ENCODE results near the gene SERPINB10.

The SERPINB10 gene

DNA sequence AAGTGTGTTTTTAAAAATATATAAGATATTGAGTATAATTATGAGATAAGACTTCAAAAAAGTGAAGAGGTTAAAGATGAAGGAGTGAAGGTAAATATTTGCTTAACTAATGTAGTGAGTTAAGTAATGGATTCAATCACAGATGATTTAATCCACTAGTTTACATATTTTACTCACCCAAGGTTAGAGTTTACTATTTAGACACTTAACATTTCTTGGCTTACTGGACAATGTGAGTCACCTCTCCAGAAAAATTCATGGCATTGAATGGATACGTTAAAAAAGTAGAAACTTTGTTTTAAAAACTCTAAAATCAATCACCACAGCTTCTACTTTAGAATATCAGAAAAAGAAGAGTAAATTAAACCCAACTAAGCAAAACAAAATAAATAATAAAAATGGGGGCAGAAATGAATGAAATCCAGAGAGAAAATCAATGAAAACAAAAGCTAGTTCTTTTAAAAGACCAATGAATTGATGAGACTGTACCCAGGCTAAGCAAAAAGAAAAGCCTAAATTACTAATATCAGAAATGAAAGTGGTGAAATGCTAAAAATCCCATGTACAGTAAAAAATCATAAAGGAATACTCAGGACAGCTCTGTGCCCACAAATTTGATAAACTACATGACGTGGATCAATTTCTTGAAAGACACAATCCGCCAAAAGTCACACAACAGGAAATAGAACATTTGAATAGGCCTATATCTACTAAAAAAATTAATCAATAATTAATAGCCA is 39.5 kb downstream of the SERPINB10 start:
- DNase-seq = no peak

DNA sequence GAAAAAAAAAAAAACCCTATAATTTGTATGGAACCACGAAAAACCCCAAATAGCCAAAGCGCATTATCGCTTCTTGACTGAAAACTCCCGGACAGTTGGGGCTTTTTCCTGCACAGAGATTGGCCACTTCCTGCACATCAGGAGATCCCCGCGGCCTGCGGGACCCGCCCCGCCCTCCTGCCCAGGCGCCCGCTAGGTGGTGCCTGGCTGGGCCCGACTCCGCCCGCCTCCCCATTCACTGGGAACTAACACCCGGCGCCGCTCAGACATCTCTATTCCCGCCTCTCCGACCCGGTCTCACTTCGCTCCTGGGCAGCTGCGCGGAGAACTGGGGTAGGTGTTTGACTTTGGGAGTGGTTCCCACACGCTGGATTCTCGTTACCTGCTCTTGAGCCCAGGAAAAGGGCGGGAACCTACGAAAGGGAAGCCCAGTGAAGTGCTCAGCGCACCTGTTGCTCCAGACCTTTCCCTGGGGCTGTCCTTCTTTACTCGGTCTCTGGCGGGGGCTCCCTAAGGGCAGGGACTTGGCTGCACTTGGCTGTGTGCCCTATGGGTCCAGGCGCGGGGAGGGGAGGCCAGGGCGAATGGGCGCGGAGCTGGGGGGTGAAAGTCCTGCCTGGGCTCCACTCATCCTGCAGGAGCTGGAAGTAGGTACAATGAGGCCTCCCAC is 41.4 kb downstream of the SERPINB10 start, which contains the start of gene HMSD:
Gene HMSD, plus strand, starts transcription at position 234 of the 670 bp plus-strand sequence. CDS start 4,155 bp downstream, outside the sequence.
- peak in 44 of 56 donors; percentile 6 to 79 (median 39) for DNase-seq

DNA sequence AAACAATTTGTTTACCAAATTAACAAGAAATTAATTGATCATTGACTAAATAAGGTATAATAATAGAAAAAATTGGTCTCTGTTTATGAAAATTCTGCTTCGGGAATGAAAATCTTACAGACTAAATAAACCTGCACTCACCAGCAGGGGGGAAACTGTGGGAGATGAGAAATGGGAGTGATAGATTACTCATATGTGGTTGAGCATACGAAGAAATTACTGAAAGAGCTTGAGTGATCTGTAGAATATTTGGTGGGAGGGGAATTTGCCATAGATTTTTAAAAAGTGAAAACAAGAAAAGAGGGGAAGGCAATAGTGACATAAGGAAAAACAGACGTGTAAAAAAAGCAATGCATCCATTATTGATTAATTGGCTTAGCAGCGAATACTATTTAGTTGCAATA is 43.5 kb downstream of the SERPINB10 start:
- no peak for DNase-seq

DNA sequence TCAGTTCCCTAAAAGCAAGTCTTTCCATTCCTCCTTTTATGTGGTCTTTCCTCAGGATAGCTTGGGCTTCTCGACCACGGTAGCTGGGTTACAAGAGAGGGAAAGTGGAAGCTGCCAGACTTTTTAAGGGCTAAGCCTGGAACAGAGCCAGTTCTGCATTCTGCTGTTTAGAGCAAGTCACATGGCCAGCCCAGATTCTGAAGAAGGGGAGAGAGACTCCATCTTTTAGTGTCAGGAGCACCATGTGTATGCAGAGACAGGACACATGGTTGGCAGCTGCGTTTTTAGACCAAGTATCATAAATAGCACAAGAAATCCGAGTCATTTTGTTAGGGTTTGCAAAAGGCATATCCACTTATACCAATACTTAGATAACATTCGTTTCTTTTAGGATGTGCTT is 46.1 kb downstream of the SERPINB10 start:
- DNase-seq = peak in 1 of 56 donors; percentile 15

DNA sequence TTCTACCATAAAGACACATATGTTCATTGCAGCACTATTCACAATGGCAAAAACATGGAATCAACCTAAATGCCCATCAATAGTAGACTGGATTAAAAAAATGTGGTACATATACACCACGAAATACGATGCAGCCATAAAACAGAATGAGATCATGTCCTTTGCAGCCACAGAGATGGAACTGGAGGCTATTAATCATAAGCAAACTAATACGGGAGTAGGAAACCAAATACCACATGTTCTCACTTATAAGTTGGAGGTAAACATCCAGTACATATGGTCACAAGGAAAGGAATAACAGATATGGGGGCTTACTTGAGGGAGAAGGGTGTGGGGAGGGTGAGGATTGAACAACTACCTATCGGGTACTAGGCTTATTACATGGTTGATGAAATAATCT is 49.0 kb downstream of the SERPINB10 start:
- no peak for DNase-seq

DNA sequence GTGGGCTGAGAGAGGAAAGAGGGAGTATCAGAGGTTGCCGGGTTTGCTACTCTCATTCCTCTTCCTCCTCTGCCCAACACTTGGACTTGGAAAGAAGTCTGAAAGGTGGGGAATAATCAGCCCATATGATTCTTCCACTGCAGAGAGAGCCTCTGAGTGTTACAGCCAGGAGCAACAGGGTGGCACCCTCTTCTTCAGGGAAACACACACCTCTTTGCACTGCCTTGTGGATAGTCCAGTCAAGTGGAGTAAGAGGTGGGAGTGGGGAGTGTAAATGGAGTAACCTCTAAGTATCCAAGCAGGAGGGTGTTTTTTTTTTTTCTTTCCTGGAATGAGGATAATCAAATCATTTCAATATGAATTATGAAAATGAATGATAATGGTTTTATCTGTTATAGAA is 53.1 kb downstream of the SERPINB10 start:
- DNase-seq = no peak

DNA sequence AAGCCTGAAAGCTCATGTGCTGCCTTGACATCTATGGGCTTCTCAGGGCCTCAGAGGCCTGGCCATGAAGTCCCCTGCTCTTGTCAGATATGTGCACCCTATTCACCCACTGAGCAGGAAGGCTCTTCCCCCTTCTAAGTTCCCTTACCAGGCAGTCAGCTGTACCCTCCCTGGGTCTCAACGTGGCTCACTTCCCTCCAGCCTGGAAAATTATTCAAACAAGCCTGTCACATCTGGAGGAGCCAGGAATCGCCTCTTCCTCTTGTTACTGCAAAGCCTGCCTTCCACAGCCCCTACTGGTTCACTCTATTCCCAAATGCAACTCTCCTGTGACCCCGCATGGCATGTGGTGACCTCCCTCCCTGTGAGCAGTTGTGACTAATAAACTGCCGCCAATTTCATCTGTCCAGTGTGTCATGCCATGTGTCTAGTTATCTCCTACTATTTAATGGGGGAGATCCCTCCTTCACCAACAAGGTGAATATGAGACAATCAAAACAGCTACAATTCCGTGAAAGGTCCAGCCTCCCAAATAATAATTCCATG is 53.8 kb downstream of the SERPINB10 start:
- DNase-seq = no peak

DNA sequence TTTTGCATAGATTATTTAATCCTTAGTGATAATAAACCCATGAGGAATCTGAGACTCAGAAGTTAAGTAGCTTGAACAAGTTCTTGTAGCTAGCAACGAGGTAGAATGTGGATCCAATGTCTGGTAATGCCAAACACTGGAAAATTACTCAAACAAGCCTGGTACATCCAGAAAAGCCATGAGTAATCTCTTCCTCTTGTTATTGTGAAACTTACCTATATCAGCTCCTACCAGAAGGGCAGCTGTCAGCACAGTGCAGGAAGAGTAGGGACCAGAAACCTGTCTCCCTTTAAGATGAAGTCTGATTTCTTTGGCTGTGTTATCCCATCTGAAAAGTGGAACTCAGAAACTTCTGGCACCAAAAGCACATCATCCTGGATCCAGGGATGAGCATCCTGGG is 54.4 kb downstream of the SERPINB10 start:
- DNase-seq = no peak

DNA sequence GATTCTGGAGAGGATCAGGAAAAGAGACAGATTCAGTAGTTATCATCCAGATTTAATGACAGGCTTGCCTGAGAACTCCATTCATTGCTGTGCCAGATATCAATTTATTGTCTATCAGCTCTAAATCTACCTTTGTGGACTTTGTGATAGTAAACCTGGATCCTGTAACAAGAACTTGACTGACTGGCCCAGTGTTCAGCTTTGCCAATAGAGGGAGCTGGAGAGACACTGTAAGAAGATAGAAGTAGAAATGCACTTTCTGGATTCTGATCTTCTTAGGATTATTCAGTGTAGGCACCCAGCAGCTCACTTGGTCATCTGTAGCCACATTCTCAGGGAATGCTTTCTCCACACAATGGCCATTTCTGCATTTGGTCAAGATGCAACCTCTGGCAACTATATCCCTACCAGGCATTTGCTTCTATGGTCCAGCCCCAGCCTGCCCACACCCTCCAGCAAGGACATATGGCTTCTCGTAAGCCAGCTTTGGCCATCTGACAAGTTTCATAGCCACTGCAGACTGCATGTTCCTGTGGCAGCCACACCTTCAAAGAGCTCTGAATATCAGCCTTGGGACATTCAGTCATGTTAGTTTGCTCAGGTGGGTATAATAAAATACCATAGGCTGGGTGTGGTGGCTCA is 56.0 kb downstream of the SERPINB10 start:
- DNase-seq = peak in 11 of 56 donors; percentile 4 to 54 (median 15)

DNA sequence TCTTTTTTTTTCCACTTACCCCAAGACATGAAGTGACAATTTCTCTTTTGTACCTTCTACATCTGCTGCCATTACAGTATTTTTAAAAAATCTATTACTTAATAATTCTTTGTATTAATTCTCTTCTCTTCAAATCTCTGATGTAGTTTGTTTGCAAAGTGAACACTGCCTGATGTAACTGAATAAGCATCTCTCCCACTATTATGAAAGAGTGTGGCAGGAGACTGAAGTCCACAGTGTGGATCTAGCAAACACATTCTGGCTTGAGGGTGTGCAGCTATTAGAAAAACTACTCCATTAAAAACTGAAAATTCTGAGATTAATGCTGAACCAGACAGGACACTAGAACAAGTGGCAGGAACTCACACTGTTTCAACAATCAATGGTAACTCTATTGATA is 57.1 kb downstream of the SERPINB10 start:
- no peak for DNase-seq

DNA sequence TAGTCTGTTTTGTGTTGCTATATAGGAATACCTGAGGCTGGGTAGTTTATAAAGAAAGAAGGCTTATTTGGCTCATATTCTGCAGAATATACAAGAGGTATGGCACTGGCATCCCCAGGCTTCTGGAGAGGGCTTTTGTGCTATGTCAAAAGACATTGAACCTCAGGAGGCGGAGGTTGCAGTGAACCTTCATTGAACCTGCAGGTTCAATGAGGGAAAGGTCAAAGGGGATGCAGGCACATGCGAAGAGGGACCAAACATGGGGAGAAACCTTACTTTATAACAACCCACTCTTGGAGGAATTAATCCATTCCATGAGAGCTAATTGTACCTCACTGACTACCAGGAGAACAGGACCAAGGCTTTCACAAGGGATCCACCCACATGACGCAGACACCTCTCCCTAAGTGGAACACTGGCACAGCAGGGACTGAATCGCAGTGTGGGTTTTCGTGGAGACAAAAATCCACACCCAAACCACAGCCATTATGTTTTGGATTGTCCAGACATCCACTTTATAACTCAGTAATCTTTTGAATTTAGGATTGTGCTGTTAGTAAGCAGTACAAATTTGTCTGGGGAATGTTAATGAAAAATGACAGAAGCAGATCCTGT is 58.1 kb downstream of the SERPINB10 start:
- DNase-seq = no peak

DNA sequence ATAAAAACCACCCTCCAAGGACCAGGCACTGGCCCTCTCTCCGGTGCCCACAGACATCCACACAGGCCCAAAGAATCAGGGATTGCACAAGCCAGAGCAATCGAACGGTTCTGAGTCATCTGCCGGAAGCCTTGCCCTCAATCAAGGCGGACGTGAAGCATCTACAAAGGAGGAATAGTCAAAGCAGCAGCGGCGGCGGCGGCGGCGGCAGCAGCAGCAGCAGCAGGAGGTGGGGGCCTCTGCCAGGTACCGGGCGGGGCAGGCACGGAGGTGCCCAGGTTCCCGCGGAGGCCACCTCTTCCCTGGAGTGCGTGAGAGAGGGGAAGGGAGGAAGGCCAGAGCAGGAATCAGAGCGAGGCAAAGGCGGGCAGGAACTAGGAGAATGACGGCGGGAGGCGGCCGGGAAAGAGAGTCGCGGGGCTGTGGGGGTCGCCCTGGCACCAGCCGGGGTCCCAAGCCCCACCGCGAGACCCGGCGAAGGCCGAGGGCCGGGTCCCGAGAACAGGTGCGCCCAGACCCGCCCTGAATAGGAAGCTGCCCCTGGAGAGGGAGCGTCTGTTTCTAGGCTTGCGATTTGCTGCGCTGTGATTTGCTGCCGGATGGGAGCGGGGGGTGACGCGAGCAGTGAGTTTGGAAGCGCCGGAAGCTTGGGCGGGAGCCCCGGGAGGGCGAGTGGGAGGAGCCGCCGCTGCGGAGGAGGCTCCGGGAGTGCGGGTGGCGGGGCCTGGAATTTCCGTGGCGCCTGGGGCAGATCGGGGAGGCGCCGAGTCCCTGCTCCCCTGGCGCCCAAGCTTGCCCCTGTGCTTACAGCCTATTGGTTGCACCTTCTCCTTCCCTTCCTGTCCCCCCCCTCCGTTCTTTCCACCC is 62.4 kb downstream of the SERPINB10 start, which contains the start of gene SERPINB8:
Gene SERPINB8, plus strand, starts transcription at position 140 of the 867 bp plus-strand sequence. CDS start 8,228 bp downstream, outside the sequence.
- DNase-seq = peak; percentile 49 to 95 (median 87)

DNA sequence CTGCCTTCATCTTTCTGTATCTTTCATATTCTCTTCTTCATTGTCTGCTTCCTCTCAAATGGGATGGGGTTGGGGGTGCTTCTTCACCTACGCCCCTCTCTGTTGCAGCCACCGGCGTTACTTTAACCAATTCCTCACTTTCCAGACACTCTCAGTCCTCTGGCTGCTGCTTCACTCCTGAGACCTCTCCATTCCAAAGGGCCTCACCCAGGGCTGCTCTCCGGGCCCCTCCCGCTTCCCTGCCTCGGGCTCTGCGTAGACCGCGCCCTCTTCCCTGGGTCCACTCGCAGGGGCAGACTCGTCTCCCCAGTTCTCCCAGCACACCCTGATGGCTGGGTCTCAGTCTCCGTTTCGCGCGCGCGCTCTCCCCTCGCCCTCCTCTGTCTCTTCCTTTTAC is 63.0 kb downstream of the SERPINB10 start:
- DNase-seq = peak in 13 of 56 donors; percentile 27 to 71 (median 50)

DNA sequence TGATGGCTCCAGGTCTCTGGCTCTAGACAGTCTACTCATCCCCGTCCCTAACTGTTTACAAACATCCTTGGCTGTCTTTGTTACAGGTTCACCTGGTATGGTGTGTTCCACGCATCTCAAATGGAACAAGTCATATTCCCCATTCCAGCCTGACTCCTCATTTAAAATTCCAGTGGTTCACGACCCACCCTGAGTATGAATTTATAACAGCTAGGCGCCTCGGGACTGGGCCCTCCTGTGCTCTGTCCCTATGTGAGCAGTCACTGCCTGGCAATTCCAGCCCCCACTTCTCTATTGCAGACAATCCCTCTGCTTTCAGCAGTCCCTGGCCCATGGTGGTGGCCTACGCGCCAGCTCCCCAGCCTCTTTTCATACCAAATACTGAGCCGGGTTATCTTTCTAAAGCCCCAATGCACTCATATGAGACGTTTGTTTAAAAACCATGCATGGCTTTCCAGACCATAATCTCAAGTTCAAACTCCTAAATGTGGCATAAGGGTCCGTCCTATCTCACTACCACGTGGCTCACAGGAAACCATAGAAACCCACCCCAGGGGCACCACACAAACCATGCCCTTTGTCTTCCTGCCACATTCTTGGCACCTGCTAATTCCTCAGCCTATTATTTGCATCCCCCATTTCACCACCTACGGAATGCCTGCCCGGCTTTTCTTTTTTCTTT is 63.7 kb downstream of the SERPINB10 start:
- peak in 2 of 56 donors; percentile 7 to 35 for DNase-seq

DNA sequence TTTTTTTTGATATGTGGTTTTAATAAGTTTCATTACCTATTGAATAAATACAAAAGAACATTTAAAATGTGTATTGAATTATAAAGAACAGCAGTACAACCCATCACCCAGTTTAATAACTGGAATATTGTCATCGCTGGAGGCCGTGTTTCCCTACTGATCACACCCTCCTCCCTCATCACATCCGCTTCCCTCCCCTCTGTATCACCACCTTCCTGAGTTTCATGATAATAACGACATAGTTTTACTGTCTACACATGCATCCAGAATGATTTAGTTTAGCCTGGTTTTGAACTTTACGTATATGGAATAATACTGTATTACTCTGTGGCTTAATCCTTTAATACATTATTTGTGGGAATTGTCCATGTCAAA is 64.2 kb downstream of the SERPINB10 start:
- DNase-seq = no peak

DNA sequence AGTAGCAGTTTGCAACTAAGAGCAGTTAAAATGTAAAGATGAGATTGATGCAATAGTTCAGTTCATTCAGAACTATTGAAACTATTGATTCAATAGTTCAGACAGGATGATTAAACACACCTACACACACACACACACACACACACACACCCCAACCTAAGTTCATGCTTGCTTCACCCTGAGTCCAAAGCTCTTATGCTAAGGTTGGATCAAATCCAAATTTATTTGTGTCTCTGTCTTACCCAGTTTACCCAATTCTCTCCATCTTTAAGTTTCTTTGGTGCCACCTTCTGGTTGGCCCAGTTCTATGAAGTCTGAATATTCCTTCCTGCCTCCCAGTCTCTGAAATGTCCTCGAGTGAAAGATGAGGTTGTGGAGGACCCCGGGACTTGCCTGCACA is 67.2 kb downstream of the SERPINB10 start:
- DNase-seq = peak in 2 of 56 donors; percentile 7 to 10

DNA sequence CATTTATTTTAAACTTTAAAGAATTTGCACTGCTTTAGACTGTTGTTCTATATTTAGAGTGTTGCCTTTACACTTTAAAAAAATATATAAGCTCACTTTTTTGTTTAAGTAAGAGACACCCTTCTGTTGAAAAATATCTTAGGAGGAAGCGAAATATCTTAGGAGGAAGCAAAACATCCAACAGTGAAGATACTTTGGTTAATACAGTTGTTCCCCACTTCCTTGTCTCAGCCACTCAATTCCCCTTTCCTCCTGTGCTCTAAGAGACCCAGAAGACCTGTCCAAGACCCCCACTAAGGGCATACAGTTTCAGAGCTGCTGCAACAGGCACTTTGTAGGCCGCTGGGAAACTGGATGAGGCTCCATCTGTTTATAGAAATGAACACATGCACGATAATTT is 67.9 kb downstream of the SERPINB10 start:
- DNase-seq = peak in 1 of 56 donors; percentile 6

DNA sequence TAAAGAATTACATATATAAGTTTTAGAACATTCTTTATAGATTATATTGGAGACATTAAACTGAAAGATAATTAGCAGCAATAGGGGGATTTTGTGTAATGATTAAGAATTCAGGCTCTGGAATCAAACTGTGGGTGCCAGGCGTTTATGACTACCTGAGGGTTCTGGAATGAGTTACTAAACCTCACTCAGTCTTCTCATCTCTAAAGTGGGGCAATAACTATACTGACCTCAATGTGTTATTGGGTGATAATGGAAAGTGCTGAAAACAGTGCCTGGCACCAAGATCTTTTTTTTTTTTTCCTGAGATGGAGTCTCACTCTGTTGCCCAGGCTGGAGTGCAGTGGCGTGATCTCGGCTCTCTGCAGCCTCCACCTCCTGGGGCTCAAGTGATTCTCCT is 69.3 kb downstream of the SERPINB10 start:
- no peak for DNase-seq

DNA sequence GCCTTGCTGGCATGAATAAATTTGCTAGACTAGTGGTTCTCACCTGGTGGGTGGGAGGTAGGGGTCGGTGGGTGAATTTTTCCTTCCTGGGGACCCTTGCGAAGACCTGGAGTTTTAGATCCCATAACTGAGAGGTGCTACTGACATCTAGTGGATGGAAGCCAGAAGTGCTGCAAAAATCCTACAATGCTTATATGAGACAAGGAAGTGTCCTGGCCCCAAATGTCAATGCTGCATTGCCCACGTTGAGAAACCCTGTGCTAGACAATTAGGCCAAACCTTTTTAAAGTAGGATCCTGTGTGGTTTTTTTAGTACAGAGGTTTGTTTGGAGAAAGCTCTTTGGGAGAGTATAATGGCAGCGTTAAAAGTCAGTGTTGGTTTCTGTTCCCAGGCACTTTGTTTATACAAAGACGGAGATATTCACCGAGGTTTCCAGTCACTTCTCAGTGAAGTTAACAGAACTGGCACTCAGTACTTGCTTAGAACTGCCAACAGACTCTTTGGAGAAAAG is 71.7 kb downstream of the SERPINB10 start:
- peak in 30 of 56 donors; percentile 2 to 79 (median 18) for DNase-seq

DNA sequence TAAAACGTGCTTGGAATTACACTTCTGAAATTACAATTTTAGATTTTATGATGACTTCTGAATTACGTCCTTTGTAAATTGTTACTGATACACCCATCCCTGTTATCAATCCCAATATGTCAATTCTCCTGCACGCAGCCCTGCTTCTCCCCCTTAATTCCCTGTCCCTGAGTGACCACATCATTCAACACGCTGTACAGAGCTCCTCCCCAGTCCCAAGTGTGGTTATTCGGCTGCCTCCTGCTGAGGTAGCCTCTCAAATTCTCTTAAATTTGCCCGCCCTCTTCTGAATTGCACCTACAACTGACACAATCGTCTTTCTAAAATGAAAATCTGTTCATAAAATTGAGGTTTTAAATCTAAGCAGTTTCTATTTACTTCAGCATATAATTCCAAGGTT is 72.3 kb downstream of the SERPINB10 start:
- DNase-seq = no peak
